ENCODE results near the gene CCDC43.
"Not testable (repeated sequence)": the region's sequence is repeated elsewhere in the genome, so short reads cannot be mapped to it uniquely, and the experiment has no call there.

CCDC43 gene

DNA sequence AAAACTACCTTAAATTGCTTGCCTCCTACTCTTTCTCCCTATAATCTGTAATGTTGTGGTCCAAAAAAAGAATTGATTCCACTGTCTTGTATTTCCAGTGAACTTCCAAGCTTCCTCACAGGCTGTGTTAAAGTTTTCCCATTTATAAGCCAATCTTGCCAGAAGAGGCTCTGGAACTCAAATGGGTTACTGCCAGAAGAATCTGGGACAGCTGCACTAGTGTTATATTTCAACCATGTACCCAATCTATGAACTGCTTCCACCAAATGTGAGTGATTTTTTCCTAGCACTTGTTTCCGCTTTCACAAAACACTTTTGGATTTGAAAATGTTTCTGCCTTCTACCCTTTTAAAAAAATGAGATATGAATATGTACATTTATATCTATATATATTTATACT lies 1.8 kb downstream of the CCDC43 start:
- TF ChIP-seq CTCF (conservative IDR thresholded peaks at IDR 0.05) (no peak), ZFX (IDR thresholded peaks at IDR 0.05) (no peak)
- H3K27ac ChIP-seq = no peak overlapping the region

GRCh38 chr17:44683303-44683702 lies 6.3 kb downstream of the CCDC43 start:
- not testable (repeated sequence) for H3K27ac ChIP-seq

DNA sequence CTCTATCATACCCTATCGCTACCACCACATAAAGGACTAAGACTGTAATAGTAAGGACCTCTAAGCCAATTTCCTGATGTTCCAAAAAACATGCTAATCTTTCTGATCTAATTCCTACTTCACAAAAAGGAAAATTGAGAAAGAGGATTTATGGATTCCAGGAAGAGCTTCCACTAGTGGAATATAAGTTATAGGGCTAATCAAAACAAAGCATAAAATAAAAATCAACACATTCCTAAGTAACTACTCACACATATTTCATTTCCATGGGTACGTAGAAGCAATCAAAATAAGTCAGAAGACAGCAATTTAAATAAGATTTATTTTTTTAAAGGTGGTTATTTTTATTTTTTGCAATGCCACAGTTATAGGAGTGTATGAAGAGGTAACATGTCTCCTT lies 12.4 kb downstream of the CCDC43 start:
- no peak for TF ChIP-seq CTCF (conservative IDR thresholded peaks at IDR 0.05)
- TF ChIP-seq ZFX (IDR thresholded peaks at IDR 0.05) = no peak
- H3K27ac ChIP-seq = no peak overlapping the region

- H3K27ac ChIP-seq = no peak overlapping the region
- TF ChIP-seq ZFX (IDR thresholded peaks at IDR 0.05) (no peak), CTCF (conservative IDR thresholded peaks at IDR 0.05) (no peak)
Observed at GRCh38 chr17:44673893-44674292, 15.7 kb downstream of the CCDC43 start.

DNA sequence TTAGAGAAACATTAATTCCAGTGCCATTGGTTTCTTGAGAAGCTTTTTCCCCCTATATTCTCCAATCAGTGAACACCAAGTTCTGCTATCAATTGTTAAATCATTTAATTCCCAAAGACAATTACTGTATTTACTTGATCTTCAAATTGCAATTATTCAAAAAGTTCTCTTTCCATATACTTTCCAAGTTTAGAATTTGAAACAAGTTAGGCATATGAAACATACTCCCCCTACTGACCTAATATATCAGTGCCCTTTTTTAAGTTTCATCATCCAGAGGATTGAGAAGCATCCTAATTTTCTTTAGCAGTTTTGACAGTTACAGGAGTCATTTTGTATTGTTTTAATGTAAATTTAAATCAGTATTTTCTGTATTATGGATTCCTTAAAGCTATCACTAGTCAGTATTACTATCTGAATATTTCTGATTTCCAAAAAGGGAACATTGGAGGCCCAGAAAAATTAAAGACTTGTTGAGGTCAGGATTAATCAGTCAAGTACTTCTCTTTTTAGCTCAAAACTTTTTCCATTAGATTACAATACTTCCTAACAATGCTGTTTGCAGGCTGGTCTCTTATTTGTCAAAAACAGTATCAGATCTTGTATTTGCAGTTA lies 17.0 kb downstream of the CCDC43 start:
- TF ChIP-seq CTCF (conservative IDR thresholded peaks at IDR 0.05) = peak; percentile 64
- no peak for TF ChIP-seq ZFX (IDR thresholded peaks at IDR 0.05)
- no peak overlapping the region for H3K27ac ChIP-seq

- no peak overlapping the region for H3K27ac ChIP-seq
- TF ChIP-seq ZFX (IDR thresholded peaks at IDR 0.05) (no peak), CTCF (conservative IDR thresholded peaks at IDR 0.05) (no peak)
Observed at GRCh38 chr17:44666006-44666405, 23.6 kb downstream of the CCDC43 start.

- no peak for TF ChIP-seq CTCF (conservative IDR thresholded peaks at IDR 0.05)
- H3K27ac ChIP-seq = no peak overlapping the region
Observed at GRCh38 chr17:44664867-44665266, 24.7 kb downstream of the CCDC43 start.

DNA sequence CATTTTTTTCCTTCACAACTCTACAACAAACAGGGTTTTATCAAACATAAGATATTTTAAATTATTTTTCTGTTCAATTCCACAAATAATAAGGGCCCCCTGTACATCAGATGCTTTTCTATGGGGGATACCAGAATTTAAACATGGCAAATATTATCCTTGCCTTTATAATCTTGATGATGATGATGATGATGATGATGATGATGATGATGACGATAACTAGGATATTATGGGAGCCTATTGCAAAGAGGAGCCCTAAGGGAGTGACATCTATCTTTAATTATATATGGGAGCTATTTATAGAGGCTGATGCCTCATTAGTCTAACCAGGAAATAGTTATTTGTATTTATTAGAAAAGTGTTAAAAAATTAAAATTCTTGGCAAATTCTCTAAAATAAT lies 26.5 kb downstream of the CCDC43 start:
- no peak overlapping the region for H3K27ac ChIP-seq
- no peak for TF ChIP-seq ZFX (IDR thresholded peaks at IDR 0.05)
- TF ChIP-seq CTCF (conservative IDR thresholded peaks at IDR 0.05) = no peak
